CD4-positive, alpha-beta T cell treated with Interleukin-6 at 100 ng/mL for 8 hours (primary cell): Measurements from ENCODE around the gene CAB39L.

Experiments
- DNase-seq: peaks from one replicate; pipeline ENCODE4 v3.0.0-alpha.2; 2020; ENCODE audit warnings: mixed read lengths, low spot score

Gene CAB39L

DNA sequence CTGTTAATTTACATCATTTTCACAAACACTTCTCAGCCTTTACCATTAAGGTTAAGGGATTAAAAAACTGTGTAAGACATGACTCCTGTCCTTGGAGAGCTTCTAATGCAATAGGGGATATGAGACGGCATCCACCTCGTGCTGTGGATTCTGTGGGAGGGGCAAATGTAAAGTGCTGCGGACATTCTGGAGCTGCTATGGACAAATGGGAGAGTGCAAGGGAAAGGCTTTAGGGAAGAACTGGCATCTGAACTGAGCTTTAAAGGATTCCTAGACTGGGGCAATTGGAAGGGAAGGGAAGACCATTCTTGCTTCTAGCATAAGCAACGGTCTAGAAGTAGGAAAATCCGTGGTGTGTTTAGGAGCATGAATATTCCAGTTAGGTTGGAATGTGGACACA is 164.8 kb downstream of the CAB39L start:
- no peak for DNase-seq

DNA sequence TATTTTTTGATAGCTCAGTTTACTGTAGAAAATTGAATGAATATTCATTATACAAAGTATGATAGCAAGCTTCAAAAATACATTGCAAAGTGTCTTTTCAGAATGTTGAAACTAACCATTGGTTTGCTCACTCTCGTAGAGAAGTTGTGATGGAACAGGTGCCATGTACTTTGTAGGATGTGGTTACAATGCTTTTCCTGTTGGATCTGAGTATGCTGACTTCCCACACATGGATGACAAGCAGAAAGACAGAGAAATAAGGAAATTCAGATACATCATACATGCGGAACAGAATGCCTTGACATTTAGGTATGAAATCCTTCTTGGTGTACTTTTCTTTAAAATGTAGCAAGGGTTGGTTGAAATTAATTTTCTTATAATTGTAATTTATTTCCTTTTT is 165.7 kb downstream of the CAB39L start:
- no peak for DNase-seq

DNA sequence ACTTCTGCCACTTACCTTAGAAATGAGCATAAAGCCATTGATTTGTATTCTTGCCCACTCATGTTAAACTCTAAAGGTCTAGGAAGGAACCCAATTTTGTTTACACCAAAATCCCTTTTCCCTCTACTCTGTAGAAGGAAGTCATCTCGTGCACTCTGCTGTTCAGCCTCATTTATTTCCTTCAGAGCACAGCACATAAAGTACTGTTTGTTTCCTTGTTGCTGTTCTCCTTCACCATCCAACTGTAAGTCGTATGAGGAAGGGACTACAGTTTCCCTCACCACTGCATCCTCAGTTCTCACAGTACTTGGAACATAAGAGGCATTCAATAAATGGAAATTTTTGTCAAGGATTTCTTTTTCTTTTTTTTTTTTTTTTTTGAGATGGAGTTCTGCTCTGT is 171.6 kb downstream of the CAB39L start:
- DNase-seq = no peak

DNA sequence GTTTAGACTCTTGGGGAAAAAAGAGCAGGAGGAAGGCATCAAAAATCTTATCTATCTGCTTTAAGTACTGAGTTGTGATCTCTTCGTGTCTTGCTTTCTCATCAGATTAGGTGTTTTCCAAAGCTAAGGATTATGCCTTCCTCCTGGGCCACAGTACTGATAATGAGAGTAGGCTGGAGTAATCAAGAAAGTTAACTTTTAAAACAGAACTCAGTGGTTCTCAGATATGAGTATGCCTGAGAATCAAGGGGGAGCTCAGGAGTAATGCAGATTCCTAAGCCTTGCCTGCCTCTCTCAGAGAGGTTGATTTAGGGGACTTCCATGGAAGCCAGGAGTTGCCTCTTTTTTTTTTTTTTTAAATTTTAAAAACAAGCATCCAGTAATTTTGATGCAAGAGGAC is 172.6 kb downstream of the CAB39L start:
- DNase-seq = no peak

DNA sequence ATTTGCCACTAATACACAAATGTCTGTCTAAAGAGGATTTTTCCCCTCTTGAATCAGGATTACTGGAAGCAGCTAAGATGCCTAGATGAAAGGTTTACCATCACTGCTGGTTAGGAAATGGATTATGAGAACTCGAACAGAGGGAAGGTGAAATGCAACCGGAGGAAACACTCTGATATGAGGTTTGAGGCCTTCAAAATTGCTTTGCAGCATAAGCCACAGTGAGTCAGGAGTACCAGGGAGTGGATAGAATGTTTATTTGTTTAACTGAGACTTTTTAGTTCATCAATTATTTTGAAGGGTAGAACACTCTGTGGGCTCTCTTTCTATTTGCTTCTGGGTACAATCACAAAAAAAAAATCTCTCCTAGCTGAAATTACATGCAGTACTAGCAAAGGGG is 178.0 kb downstream of the CAB39L start:
- DNase-seq = no peak

DNA sequence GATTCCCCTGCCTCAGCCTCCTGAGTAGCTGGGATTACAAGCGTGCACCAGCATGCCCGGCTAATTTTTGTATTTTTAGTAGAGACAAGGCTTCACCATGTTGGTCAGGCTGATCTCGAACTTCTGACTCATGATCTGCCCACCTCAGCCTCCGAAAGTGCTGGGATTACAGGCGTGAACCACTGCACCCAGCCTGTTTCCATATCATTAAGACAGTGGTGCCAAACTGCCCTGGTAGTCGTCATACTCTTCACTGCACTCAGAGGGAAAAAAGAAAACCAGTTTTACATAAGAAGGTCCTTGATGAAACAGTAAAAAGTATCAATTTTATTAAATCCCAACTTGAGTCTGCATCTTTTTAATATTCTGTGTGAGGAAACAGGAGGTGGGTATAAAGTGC is 181.2 kb downstream of the CAB39L start:
- DNase-seq = no peak

DNA sequence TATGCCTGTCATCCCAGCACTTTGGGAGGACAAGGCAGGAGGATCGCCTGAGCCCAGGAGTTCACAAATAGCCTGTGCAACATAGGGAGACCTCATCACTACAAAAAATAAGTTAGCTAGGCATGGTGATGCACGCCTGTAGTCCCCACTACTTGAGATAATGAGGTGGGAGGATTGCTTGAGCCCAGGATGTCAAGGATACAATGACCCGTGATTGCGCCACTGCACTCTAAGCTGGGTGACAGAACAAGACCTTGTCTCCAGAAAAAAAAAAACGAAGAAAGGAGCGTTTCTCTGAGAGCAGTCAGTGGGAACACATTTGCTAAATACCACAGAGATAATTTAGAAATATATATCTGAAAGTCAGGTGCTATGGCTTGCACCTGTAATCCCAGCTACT is 184.3 kb downstream of the CAB39L start:
- DNase-seq = no peak
